H1 (cell line): Measurements from ENCODE around the gene CDYL2. TPM values are rescaled to one million over a fixed set of nuclear protein-coding genes. Genes with fewer than 3 reads are reported as not detected.

Source experiments
- CTCF ChIA-PET: fragments of 300-600 bp; sonication (Branson Sonifier 250); formaldehyde crosslinking; loops from one replicate; lab custom pipeline; 2021; ENCODE audit not compliant: partially characterized antibody; lab: Charles Lee
- POLR2A ChIA-PET: fragments of 300-600 bp; sonication (Branson Sonifier 250); formaldehyde crosslinking; loops from one replicate; lab custom pipeline; 2021; ENCODE audit warnings: inconsistent platforms; ENCODE audit not compliant: partially characterized antibody; lab: Charles Lee
- DNase-seq, 2 experiments: peaks; one replicate each; pipeline versions ENCODE4 v3.0.0 to v3.0.0-alpha.2; 2010 to 2022; ENCODE audit warnings: low spot score in 2 of 2, low read depth in 1 of 2, mixed read lengths in 1 of 2
- FAIRE-seq: peaks from 2 replicates; lab custom pipeline; 2011; peaks lifted over from hg19 to GRCh38; lab: Jason Lieb, UNC
- H2AFZ ChIP-seq: 2 replicates; pipeline ENCODE4 v1.8.1; 2012; ENCODE audit warnings: low read length, inconsistent platforms
- H2AK5ac ChIP-seq: 2 replicates; pipeline ENCODE4 v1.6.1; 2013; ENCODE audit warnings: low read depth, low read length
- H2BK120ac ChIP-seq: replicated peaks from 2 replicates; pipeline ENCODE3; 2013; ENCODE audit warnings: low read depth, low read length, inconsistent platforms
- H2BK12ac ChIP-seq: 2 replicates; pipeline ENCODE4 v1.6.1; 2013; ENCODE audit warnings: low read depth, low read length
- H2BK15ac ChIP-seq: 2 replicates; pipeline ENCODE4 v1.6.1; 2013; ENCODE audit warnings: low read length
- H2BK20ac ChIP-seq: 2 replicates; pipeline ENCODE4 v1.6.1; 2013; ENCODE audit warnings: low read length
- H2BK5ac ChIP-seq: 2 replicates; pipeline ENCODE4 v1.6.1; 2013; ENCODE audit warnings: low read depth, low read length
- H3K14ac ChIP-seq: 2 replicates; pipeline ENCODE4 v1.6.1; 2013; ENCODE audit warnings: inconsistent platforms; ENCODE audit not compliant: insufficient read length
- H3K18ac ChIP-seq: 2 replicates; pipeline ENCODE4 v1.6.1; 2013; ENCODE audit warnings: low read length; ENCODE audit errors: extremely low read depth
- H3K23ac ChIP-seq: 2 replicates; pipeline ENCODE4 v1.6.1; 2013; ENCODE audit warnings: inconsistent platforms; ENCODE audit not compliant: insufficient read length
- H3K23me2 ChIP-seq: 2 replicates; pipeline ENCODE4 v1.6.1; 2013; ENCODE audit warnings: low read depth, low read length
- H3K27ac ChIP-seq: 2 replicates; pipeline ENCODE4 v1.6.1; 2011; ENCODE audit warnings: low read depth, low read length, inconsistent platforms
- H3K27me3 ChIP-seq, 4 experiments: replicated peaks in 1 of 4; 1 replicate in 1 of 4; 2 replicates in 3 of 4; pipeline versions ENCODE4 v1.6.1 to v1.8.1; 2011 to 2013; ENCODE audit warnings: low read length in 3 of 4, mild to moderate bottlenecking in 3 of 4, inconsistent platforms in 2 of 4, mixed read lengths in 2 of 4, moderate library complexity in 1 of 4; ENCODE audit not compliant: control insufficient read depth in 3 of 4, insufficient read depth in 3 of 4; ENCODE audit errors: extremely low read depth in 1 of 4
- H3K36me3 ChIP-seq, 4 experiments: 2 replicates each; pipeline versions ENCODE4 v1.6.1 to v1.8.1; 2011 to 2013; ENCODE audit warnings: mild to moderate bottlenecking in 4 of 4, low read length in 3 of 4, moderate library complexity in 2 of 4, control low read depth in 1 of 4, inconsistent platforms in 1 of 4; ENCODE audit not compliant: insufficient read depth in 4 of 4, control insufficient read depth in 2 of 4
- H3K4ac ChIP-seq: replicated peaks from 2 replicates; pipeline ENCODE3; 2013; ENCODE audit warnings: low read length, low read depth, mixed read lengths, inconsistent platforms; ENCODE audit not compliant: insufficient read length
- H3K4me1 ChIP-seq, 4 experiments: replicated peaks in 1 of 4; 1 replicate in 1 of 4; 2 replicates in 3 of 4; pipeline versions ENCODE4 v1.6.1 to v1.8.1; 2011 to 2013; ENCODE audit warnings: low read length in 3 of 4, inconsistent platforms in 2 of 4, mixed read lengths in 1 of 4; ENCODE audit not compliant: insufficient read depth in 4 of 4, control insufficient read depth in 3 of 4
- H3K4me2 ChIP-seq, 2 experiments: 2 replicates each; pipeline versions ENCODE4 v1.6.1 to v1.8.1; 2011 to 2013; ENCODE audit warnings: low read depth in 2 of 2, low read length in 2 of 2, control low read depth in 1 of 2, inconsistent platforms in 1 of 2, mild to moderate bottlenecking in 1 of 2; ENCODE audit not compliant: insufficient read depth in 1 of 2
- H3K4me3 ChIP-seq, 4 experiments: fragments of 200-600, 300-600 bp in 1 of 4; sonication (generic), shearing (Covaris generic), sonication (Bioruptor Twin) in 1 of 4; 2 replicates each; pipeline versions ENCODE4 v1.5.1 to v1.8.1; 2011 to 2016; ENCODE audit warnings: low read length in 4 of 4, low read depth in 3 of 4, control low read depth in 2 of 4, inconsistent platforms in 2 of 4, mild to moderate bottlenecking in 2 of 4, mixed read lengths in 1 of 4, moderate library complexity in 1 of 4; ENCODE audit not compliant: insufficient read depth in 2 of 4; ENCODE audit errors: extremely low read depth in 1 of 4
- H3K56ac ChIP-seq: replicated peaks from 2 replicates; pipeline ENCODE3; 2013; ENCODE audit warnings: low read depth, mild to moderate bottlenecking, mixed read lengths, low read length, inconsistent platforms; ENCODE audit not compliant: insufficient read length
- H3K79me1 ChIP-seq: 2 replicates; pipeline ENCODE4 v1.6.1; 2013; ENCODE audit warnings: low read depth, low read length, control low read depth
- H3K79me2 ChIP-seq, 2 experiments: 2 replicates each; pipeline versions ENCODE4 v1.6.1 to v1.8.1; 2012 to 2013; ENCODE audit warnings: low read length in 2 of 2, mild to moderate bottlenecking in 2 of 2, inconsistent platforms in 1 of 2; ENCODE audit not compliant: insufficient read depth in 2 of 2, control insufficient read depth in 1 of 2
- H3K9ac ChIP-seq, 4 experiments: replicated peaks in 1 of 4; 1 replicate in 1 of 4; 2 replicates in 3 of 4; pipeline versions ENCODE4 v1.6.1 to v1.8.1; 2011 to 2013; ENCODE audit warnings: low read depth in 3 of 4, low read length in 3 of 4, control low read depth in 2 of 4, mild to moderate bottlenecking in 2 of 4, moderate library complexity in 2 of 4, inconsistent platforms in 1 of 4; ENCODE audit errors: extremely low read depth in 1 of 4
- H3K9me3 ChIP-seq, 2 experiments: 2 replicates each; pipeline versions ENCODE4 v1.6.1 to v1.8.1; 2012 to 2013; ENCODE audit warnings: mild to moderate bottlenecking in 2 of 2, moderate library complexity in 2 of 2, control low read depth in 1 of 2, inconsistent platforms in 1 of 2, low read depth in 1 of 2, low read length in 1 of 2, mixed read lengths in 1 of 2; ENCODE audit not compliant: insufficient read depth in 2 of 2
- H4K20me1 ChIP-seq, 2 experiments: replicated peaks in 1 of 2; 2 replicates each; pipeline versions ENCODE3 to v1.8.1; 2011 to 2013; ENCODE audit warnings: inconsistent platforms in 2 of 2, low read length in 2 of 2, mild to moderate bottlenecking in 1 of 2; ENCODE audit not compliant: insufficient read depth in 2 of 2, control insufficient read depth in 1 of 2
- H4K5ac ChIP-seq: 2 replicates; pipeline ENCODE4 v1.6.1; 2013; ENCODE audit warnings: low read length, low read depth, mixed read lengths, inconsistent platforms; ENCODE audit not compliant: insufficient read length
- H4K8ac ChIP-seq: 2 replicates; pipeline ENCODE4 v1.8.0; 2013; ENCODE audit warnings: mild to moderate bottlenecking, moderate library complexity, low read length, inconsistent platforms; ENCODE audit not compliant: insufficient read depth; ENCODE audit errors: extremely low read depth
- H4K91ac ChIP-seq: replicated peaks from 2 replicates; pipeline ENCODE3; 2013; ENCODE audit warnings: low read length, mixed read lengths, inconsistent platforms; ENCODE audit not compliant: insufficient read length
- ASH2L ChIP-seq: fragments of 200-600, 300-600 bp; sonication (generic); IDR thresholded peaks from one replicate; pipeline ENCODE4 v1.7.1; 2017; ENCODE audit warnings: low read length
- CHD2 ChIP-seq: IDR thresholded peaks from 2 replicates; pipeline ENCODE4 v1.6.1; 2012; ENCODE audit warnings: low read length, improper control_type of control experiment
- EZH2 ChIP-seq: fragments of 200-600 bp; sonication (generic); IDR thresholded peaks from 2 replicates; pipeline ENCODE4 v1.7.1; 2012; ENCODE audit warnings: low read depth, mild to moderate bottlenecking, moderate library complexity, low read length, inconsistent platforms; ENCODE audit not compliant: severe bottlenecking
- NANOG ChIP-seq: IDR thresholded peaks from 2 replicates; pipeline ENCODE4 v1.6.1; 2011; ENCODE audit warnings: low read length, low read depth, mild to moderate bottlenecking, inconsistent platforms; ENCODE audit not compliant: insufficient read depth, poor library complexity, severe bottlenecking
- POU5F1 ChIP-seq: IDR thresholded peaks from 2 replicates; pipeline ENCODE4 v1.6.1; 2011; ENCODE audit warnings: low read depth, mild to moderate bottlenecking, low read length, moderate library complexity
- SAP30 ChIP-seq: fragments of 300-600 bp; sonication (generic); IDR thresholded peaks from 2 replicates; pipeline ENCODE4 v1.7.1; 2012; ENCODE audit warnings: low read length, moderate library complexity, mild to moderate bottlenecking, inconsistent platforms; ENCODE audit not compliant: insufficient read depth, insufficient replicate concordance
- SIRT6 ChIP-seq: IDR thresholded peaks from one replicate; pipeline ENCODE4 v1.7.1; 2012; ENCODE audit warnings: low read length, inconsistent platforms
- SUZ12 ChIP-seq: fragments of 200-600 bp; sonication (generic); IDR thresholded peaks from 2 replicates; pipeline ENCODE4 v1.6.1; 2012; ENCODE audit warnings: mild to moderate bottlenecking, inconsistent platforms, low read length, moderate library complexity, mixed read lengths
- ZNF274 ChIP-seq: IDR thresholded peaks from 2 replicates; pipeline ENCODE4 v1.7.0; 2012; ENCODE audit warnings: low read length, borderline replicate concordance; ENCODE audit errors: extremely low read depth
- WGBS, 2 experiments: shearing (Covaris generic) in 1 of 2; methylation state at CpG; one replicate each; pipeline versions ENCODE4 v1.1.6 to v1.1.7; 2013 to 2015; ENCODE audit warnings: low lambda C conversion rate in 2 of 2, mixed read lengths in 2 of 2, inconsistent platforms in 1 of 2, low coverage in 1 of 2, missing lambda C conversion rate in 1 of 2; ENCODE audit not compliant: insufficient replicate concordance in 2 of 2, insufficient coverage in 1 of 2, insufficient read length in 1 of 2; ENCODE audit errors: extremely low coverage in 1 of 2, missing lambda C conversion rate in 1 of 2; 5-methylcytosine and 5-hydroxymethylcytosine counted together
- polyA plus RNA-seq, 7 experiments: library from polyadenylated mRNA; depleted of rRNA in 3 of 7; stranded (reverse) in 5 of 7; unstranded in 2 of 7; fragments of >200 nt in 5 of 7; fragments of 200-250 nt in 2 of 7; gene quantifications; 1 replicate in 5 of 7; 2 replicates in 1 of 7; 4 replicates in 1 of 7; pipeline versions ENCODE4 v1.2.1 to v1.2.3, GENCODE V29; 2011 to 2013; ENCODE audit warnings: missing spikeins in 2 of 7, mixed read lengths in 2 of 7
- total RNA-seq: library from RNA; stranded (reverse); fragmentation: NEBNext Ultra II Directional; extraction: Animal tissue kit (Norgen Biotek cat#: 25700); gene quantifications from 2 replicates; pipeline ENCODE4 v1.2.1, GENCODE V29; 2021

CDYL2 gene
- total and polyA plus RNA-seq, 2 of the 8 experiments (the other 6 are each of a cell fraction or from before 2014, with no cell fraction given): 0.33 to 5.3 TPM

- H3K4ac ChIP-seq: no peak overlapping the region
- H3K9me3 ChIP-seq: peaks cover 0 to 3% of the 10 kb centered on the region in 2 experiments; a peak in 1 of 4 replicates
- H2BK120ac ChIP-seq: no peak overlapping the region
- POLR2A ChIA-PET: no interaction called here
- H3K9ac ChIP-seq: no peak overlapping the region
- no peak overlapping the region for H4K91ac ChIP-seq
- no peaks in the 10 kb centered on the region; the same call in 1 of the 2 replicates for H3K23me2 ChIP-seq
- no peak overlapping the region for H3K4me3 ChIP-seq
- H3K23ac ChIP-seq: no peak overlapping the region
- H4K20me1 ChIP-seq: no peaks in the 10 kb centered on the region
- no peak overlapping the region for H3K4me2 ChIP-seq
- DNase-seq: no peak
- H3K36me3 ChIP-seq: no peaks in the 10 kb centered on the region
- H4K8ac ChIP-seq: no peak overlapping the region
- no peak overlapping the region for H4K5ac ChIP-seq
- no peak overlapping the region for H2BK20ac ChIP-seq
- TF ChIP-seq EZH2: no peak
- TF ChIP-seq SUZ12: no peak
- TF ChIP-seq NANOG: no peak
- TF ChIP-seq ZNF274: no peak
- no peak for TF ChIP-seq ASH2L
- no peak for TF ChIP-seq CHD2
- TF ChIP-seq SIRT6: no peak
- TF ChIP-seq POU5F1: no peak
- no peak for TF ChIP-seq SAP30
- TF ChIP-seq, all 59 proteins: peak for 0
- peaks cover 3 to 27% (median 16%) of the 10 kb centered on the region in 4 experiments for H3K27me3 ChIP-seq
- H3K56ac ChIP-seq: no peak overlapping the region
- no peak overlapping the region for H2BK15ac ChIP-seq
- H3K14ac ChIP-seq: no peak overlapping the region
- CTCF ChIA-PET: no interaction called here
- no peak overlapping the region for H2AFZ ChIP-seq
- no peak overlapping the region for H2AK5ac ChIP-seq
- H3K27ac ChIP-seq: no peak overlapping the region
- FAIRE-seq: no peak
- 68% methylated on average over 1 of the region's 1 CpG; no CpG with 5 or more reads in 1 of the 2 experiments for WGBS, 2 experiments
- H2BK12ac ChIP-seq: no peak overlapping the region
- H3K79me2 ChIP-seq: no peaks in the 10 kb centered on the region
- H2BK5ac ChIP-seq: no peak overlapping the region
- no peaks in the 10 kb centered on the region for H3K79me1 ChIP-seq
- H3K4me1 ChIP-seq: no peaks in the 10 kb centered on the region; a peak in 1 of 7 replicates
- H3K18ac ChIP-seq: no peak overlapping the region
Observed at GRCh38 chr16:80806289-80806688, 1.9 kb upstream of the CDYL2 start.
